Non-pigmented ciliary epithelial cell (primary cell): ENCODE results near the gene ECEL1.
"Not testable (repeated sequence)": the region's sequence is repeated elsewhere in the genome, so short reads cannot be mapped to it uniquely, and the experiment has no call there.

Experiments
- DNase-seq: peaks from one replicate; pipeline ENCODE4 v3.0.0-alpha.2; 2010; ENCODE audit warnings: low read depth

Gene ECEL1, protein sequence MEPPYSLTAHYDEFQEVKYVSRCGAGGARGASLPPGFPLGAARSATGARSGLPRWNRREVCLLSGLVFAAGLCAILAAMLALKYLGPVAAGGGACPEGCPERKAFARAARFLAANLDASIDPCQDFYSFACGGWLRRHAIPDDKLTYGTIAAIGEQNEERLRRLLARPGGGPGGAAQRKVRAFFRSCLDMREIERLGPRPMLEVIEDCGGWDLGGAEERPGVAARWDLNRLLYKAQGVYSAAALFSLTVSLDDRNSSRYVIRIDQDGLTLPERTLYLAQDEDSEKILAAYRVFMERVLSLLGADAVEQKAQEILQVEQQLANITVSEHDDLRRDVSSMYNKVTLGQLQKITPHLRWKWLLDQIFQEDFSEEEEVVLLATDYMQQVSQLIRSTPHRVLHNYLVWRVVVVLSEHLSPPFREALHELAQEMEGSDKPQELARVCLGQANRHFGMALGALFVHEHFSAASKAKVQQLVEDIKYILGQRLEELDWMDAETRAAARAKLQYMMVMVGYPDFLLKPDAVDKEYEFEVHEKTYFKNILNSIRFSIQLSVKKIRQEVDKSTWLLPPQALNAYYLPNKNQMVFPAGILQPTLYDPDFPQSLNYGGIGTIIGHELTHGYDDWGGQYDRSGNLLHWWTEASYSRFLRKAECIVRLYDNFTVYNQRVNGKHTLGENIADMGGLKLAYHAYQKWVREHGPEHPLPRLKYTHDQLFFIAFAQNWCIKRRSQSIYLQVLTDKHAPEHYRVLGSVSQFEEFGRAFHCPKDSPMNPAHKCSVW

DNA sequence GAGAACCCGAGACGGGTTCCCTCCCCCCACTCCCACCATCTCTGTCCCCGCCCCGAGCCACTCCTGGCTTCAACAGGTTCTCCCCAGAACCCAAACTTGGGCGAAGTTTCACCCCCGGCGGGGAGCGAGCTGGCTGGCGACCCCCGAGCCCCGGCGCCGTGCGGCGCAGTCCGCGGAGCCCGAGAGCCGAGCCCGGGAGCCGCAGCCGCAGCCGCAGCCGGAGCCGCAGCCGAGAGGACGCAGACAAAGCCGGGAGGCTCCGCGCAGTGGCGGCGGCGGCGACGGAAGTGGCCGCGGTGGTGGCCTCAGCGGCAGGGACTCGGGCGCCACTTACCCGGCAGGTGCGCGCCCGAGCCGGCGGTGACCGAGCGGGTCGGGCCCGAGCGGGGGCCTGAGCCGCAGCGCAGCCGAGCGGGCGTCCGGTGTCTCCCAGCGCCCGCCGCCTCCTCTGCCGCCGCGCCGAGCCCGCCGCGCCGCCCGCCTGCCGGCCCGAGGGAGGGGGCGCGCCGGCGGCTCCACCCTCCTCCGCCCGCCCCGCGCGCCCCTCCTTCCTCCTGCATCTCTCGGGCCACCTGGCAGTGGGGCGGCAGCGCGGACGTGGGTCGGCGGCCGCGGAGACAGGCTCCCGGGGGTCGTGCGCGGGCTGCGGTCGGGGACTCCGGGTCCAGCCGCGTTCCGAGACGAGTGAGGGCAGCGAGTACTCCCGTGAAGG, at the start of gene ECEL1:
Gene ECEL1 (minus strand): TSS at position 450 of the 712 bp plus-strand sequence. CDS start 1,181 bp downstream, outside the sequence.
- no peak for DNase-seq

DNA sequence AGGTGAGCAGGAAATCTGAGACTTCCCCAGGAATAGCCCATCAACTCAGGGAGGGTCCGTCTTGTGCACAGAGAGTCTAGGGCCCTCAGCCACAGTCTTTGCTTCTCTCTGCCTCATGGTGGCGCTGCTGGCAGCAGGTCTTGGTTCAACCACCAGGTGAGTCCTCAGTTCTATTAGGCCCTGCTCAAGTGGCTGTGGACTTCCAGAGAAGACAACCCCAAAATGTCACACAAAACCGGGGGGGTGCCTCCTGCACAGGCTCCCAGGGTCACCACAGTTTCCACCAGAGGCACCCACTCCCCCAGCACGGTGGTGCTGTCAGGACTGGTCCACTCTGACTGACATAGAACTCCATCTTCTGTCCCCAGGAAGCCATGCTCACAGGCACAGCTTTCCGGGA, 49.4 kb upstream of the ECEL1 start:
- no peak for DNase-seq

DNA sequence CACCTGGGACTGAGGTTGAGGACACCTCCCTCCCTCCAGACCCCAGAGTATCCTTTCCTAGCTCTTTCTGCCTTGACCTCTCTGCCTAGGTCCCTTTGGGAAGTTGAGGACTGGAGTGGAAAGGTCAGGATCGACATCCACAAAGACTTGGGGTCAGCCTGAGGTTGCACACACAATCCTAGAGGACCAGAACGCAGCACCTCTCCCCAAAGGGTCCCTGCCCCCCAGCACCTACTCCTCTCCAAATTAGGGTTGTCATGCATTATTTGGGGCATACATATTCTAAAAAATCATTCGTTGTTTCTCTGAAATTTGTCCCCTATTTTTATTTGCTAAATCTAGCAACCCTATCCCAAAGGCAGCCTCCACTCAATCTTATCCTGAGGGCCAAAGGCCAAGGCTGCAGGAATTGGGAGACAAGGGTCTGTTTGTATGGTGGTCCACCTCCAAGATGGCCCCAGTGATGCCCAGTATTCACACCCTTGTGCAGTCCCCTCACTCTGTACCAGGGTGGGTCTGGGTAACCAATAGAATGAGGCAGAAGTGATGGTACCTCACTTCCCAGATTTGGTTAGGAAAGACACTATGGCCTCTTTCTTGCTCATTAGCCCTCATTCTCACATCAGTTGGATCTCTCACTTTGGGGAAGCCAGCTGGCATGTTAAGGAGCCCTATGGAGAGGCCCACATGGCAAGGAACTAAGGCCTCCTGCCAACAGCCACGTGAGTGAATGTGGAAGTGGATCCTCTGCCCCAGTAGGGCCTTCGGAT, 48.3 kb upstream of the ECEL1 start:
- DNase-seq = no peak

DNA sequence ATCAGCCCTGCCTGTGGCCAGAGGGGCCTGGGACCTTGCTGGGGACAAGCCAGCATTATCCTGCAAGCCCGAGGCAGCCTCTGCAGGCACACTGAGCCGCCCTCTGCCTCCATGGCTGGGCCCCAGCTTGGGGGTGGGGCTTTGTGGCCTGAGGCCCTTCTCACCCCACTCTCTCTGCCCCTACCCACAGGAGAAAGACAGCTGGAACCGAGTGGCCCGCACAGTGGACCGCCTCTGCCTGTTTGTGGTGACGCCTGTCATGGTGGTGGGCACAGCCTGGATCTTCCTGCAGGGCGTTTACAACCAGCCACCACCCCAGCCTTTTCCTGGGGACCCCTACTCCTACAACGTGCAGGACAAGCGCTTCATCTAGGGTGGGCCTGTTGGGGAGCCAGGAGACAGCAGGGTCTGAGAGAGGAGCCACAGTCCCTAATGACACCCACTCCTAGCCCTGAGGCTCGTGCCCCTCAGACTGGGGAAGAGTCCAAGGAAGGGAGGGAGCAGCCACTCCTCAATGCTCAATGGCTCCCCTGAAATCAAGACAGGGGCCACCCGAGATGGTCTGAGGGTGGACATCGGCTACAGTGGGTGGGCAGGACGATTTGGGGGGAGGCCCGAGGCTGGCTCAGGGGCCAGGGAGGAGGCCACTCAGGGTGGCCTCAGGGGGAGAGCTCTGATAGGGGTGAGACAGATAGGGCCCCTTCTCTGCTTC, 47.5 kb upstream of the ECEL1 start:
- DNase-seq = no peak

DNA sequence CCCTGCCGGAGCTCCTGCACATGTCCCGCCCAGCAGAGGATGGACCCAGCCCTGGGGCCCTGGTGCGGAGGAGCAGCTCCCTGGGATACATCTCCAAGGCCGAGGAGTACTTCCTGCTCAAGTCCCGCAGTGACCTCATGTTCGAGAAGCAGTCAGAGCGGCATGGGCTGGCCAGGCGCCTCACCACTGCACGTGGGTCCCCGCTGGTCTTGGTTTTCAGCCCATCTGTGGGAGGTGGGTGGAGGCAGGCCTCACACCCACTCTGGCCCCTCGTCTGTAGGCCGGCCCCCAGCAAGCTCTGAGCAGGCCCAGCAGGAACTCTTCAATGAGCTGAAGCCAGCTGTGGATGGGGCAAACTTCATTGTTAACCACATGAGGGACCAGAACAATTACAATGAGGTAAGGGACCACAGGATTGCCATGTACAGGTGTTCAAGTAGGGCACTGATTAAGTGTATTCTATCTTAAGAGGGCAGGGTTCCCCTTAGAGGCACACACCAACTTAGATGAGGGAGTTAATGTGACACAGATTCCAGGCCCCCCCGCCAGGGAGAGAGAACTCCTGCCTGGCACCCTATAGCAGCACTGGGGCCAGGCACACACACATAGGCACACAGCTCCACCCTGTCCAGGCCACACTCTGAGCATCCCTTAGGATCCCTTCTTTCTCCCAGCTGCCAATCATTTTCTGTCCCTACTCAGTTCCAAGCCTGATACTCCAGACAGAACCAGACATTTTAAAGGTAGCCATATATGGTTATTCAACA, 46.5 kb upstream of the ECEL1 start:
- no peak for DNase-seq

DNA sequence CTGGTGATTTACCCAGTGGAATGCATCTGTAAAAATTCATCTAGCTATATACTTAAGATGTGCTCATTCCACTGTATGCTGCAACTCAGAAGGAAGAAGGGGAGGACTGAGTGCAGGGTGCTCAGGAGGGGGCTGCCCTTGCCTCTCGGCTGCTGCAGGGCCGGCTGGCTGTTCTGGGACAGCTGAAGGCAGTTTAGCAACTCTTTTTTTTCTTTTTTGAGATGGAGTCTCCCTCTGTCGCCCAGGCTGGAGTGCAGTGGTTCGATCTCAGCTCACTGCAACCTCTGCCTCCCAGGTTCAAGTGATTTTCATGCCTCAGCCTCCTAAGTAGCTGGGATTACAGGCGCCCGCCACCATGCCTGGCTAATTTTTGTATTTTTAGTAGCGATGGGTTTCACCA, 45.2 kb upstream of the ECEL1 start:
- DNase-seq = not testable (repeated sequence)

DNA sequence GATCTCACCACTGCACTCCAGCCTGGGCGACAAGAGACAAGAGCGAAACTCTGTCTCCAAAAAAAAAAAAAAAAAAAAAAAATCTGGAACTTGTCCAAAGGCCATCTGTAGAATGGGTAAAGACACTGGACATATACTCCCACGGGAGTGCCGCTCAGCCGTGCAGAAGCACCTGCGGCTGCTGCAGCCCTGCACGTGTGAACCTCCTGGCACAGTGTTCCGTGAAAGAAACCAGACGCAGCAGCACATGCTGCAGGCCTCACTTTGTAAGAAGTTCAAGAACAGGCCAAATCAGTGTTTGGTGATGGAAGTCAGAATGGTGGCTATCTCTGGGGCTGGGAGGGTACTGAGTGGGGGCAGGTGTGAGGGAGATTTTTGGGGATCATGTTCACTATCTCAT, 44.8 kb upstream of the ECEL1 start:
- no peak for DNase-seq

DNA sequence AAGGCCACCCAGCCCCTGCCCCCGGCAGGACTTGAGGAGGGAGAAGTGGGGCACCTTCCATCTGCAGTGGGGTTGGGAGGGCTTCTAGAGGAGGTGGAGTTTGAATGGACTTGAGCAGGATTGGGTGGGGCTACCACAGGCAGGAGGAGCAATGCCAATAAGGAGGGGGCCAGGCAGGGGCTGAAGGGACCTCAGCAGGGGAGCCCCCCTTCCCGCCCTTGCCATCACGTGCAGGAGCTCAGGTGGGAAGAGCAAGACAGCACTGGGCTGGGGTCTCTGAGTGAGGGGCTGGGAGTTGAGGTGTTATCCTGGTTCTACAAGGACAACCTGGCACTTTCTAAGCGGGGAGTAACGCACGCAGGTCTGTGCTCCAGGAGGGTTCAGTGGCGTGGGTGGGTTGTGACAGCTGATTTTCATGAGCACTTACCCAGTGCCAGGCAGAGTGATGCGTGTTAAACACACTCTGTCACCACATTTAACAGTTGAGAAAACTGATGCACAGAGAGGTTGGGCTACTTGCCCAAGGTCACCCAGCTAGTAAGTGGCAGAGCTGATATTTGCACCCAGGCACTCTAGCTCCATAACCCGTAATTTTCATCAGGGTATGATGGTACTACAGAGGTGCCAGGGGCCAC, 43.1 kb upstream of the ECEL1 start:
- DNase-seq = no peak

DNA sequence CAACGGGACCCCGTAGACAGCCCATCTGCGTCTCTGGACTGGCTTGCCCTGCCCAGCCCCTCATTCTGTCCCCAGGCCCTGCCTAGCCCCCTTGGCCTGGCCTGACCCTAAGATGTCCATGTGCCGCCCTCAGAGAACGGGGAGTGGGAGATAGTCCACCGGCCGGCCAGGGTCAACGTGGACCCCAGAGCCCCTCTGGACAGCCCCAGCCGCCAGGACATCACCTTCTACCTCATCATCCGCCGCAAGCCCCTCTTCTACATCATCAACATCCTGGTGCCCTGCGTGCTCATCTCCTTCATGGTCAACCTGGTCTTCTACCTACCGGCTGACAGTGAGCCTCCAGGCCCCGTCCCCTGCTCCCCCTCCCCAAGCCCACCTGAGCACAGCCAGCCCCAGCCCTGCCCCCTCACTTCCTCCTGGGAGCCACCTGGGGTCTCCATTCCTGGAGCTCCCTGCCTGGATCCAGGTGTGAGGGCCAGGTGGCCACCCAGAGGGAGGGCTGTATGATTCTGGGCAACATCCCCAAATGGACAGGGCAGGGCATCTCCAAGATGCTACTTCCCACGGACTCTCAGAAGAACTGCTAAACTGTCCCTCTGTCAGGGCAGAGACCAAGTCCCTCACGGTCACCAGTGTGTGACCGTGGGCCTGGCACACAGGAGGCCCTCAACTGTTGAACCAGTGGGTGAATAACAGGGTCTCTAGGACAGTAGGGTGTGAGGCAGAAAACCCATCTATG, 42.3 kb upstream of the ECEL1 start:
- no peak for DNase-seq

DNA sequence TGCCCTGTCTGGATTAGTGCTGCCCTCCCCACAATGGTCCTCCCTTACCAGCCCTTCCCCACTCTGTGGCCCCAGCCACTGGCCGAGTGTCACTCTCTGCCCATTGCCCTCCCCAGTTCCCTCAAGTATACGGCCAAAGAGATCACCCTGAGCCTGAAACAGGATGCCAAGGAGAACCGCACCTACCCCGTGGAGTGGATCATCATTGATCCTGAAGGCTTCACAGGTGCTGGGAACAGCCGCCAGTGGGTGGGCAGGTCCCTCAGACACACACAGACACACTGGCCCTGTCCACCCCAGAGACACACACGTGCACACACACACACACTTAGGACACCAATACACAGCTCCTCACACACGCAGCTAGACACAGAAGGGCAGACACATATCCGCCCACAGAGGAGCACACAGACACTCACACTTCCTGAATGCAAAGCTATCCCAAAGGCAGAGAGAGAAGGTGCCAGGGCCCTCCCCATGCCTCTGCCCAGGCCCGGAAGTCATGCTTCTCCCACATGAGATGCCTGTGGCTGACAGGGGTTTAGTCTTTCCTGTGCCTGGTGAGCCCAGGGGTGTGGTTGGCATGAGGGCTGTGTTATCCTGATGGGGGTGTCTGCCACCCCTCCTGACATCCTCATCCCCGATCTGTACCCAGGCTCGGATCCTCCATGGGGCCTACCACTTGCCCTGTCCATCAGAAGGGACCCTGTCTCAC, 41.3 kb upstream of the ECEL1 start:
- DNase-seq = no peak

DNA sequence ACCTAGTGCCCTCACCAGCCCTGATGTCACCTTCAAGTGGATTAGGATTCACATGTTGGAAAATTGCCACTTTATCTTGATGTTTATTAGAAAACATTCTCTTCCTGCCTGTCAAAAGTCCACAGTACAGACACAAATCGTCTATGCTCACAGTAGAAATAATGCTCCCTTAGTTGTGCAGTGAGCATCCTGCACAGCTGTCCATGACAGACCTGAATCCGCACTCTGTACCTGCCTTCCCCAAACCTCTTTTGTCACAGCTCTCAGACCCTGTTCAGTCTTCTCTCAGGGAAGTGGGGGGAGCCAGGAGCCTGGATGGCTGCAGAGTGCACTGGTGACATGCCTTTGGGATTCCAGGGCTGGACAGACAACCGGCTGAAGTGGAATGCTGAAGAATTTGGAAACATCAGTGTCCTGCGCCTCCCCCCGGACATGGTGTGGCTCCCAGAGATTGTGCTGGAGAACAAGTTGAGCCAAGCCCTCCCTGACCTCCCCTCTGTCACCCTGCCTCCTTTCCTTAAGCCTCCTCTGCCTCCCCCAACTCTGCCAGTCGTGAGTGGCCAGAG, 40.4 kb upstream of the ECEL1 start:
- no peak for DNase-seq

DNA sequence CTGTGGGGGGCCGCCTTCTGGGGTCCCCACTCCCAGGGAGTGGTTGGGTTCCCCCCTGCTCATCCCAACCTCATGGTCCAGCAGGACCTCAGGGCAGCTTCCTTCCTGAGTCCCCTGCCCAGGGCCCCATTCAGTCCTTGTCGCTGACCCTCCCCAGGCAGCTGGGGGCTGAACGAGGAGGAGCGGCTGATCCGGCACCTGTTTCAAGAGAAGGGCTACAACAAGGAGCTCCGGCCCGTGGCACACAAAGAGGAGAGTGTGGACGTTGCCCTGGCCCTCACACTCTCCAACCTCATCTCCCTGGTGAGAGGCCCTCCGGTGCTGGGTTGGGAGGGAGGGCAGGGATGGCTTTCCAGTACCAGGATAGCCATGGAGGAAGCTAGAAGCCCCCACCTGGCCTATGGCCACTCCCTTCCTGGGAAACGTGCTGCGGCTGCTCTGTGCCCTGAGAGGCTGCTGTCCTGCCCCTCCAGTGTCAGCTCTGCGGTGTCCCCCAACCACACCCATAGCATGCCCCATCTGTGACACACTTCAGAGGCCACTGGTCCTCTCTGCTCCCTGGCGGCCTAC, 38.8 kb upstream of the ECEL1 start:
- no peak for DNase-seq

DNA sequence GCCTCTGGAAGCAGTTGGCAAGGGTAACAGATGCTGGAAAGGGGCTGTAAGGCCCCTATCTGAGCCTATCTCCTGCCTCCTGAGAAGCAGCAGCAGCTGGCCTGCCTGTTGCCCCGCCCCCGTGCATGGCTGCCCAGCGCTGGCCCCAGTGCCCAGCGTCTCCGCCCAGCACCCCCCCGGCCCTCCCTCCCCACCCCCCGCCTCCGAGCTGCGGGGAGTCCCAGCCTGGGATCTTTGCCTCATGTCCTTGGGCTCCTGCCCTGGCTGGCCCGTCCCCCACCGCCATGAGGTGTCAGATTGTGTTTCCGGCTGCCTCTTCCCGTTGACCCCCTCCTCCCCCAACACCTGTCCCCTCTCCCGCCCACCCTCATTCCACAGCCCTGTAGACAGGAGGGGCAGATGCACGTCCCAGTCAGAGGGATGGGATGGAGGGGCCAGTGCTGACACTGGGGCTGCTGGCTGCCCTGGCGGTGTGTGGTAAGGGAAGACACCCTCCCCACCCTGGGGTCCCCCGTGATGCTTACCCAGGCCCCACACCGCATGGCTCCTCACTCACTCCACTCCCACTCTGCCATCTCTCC, 38.2 kb upstream of the ECEL1 start, which contains the start of gene CHRND:
Gene CHRND (plus strand): TSS at position 370 of the 581 bp plus-strand sequence. CDS start 56 bp downstream, at position 426.
- DNase-seq = no peak

DNA sequence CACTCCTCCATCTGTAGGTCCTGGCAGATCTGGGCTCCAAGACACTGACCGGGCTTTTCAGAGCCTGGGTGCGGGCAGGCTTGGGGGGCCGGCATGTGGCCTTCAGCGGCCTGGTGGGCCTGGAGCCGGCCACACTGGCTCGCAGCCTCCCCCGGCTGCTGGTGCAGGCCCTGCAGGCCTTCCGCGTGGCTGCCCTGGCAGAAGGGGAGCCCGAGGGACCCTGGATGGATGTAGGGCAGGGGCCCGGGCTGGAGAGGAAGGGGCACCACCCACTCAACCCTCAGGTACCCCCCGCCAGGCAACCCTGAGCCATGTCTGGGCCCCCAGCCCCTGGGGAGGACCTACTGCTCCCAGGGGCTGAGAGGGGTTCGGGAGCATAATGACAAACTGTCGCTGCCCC, 37.6 kb upstream of the ECEL1 start:
- no peak for DNase-seq

DNA sequence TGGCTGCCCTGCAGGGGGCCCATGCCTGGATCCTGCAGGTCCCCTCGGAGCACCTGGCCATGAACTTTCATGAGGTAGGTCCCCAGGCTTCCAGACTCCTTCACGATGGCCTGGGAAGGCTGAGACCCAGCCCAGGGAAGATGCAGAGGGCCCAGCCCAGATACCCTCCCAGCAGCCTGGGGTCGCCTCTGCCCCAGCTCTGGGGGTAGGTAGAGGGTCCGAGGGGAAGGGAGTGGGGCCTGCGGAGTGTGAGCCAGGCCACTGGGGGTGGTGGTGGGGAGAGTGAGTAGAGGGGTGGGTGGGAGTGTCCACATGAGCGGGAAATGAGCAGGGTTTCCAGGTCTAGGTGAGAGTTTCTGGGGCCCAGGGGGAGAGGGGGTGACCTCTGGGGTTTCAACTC, 37.1 kb upstream of the ECEL1 start:
- DNase-seq = no peak

DNA sequence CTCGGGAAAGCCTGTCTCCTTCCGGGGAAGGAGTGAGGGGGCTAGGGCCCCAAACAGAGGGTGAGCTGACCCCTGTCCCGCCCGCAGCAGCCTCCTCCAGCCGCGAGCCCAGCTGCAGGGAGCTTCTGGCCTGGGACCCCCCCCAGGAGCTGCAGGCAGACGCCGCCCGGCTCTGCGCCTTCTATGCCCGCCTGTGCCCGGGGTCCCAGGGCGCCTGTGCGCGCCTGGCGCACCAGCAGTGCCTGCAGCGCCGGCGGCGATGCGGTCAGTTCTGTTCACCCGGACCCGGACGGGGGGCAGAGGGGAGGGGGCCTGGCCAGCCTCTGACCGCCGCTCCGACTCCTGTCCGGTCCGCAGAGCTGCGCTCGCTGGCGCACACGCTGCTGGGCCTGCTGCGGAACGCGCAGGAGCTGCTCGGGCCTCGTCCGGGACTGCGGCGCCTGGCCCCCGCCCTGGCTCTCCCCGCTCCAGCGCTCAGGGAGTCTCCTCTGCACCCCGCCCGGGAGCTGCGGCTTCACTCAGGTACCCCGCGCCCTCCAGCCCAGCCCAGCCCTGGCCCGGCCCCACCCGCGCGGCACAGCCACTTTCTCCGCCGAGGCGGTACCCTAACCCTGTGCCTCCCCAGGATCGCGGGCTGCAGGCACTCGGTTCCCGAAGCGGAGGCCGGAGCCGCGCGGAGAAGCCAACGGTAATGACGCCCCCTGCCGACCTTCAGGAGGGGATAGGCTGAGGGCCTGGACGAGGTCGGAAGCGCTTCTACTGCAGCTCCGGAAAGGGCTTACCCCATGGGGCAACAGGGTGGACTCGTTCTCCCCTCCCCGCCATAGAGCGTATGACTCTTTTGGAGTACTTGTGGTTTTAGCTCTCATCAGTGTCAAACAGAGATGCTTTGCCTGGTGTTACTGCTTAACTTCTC, 36.3 kb upstream of the ECEL1 start:
- no peak for DNase-seq

DNA sequence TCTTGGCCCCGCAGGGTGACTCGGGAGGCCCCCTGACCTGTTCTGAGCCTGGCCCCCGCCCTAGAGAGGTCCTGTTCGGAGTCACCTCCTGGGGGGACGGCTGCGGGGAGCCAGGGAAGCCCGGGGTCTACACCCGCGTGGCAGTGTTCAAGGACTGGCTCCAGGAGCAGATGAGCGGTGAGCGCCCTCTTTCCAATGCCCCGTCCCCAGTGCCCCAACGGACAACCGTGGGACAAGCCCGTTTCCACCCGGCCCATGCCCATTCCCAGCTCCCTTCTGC, 35.7 kb upstream of the ECEL1 start:
- DNase-seq = no peak
